CD4-positive, alpha-beta T cell (primary cell): ENCODE data around the gene ATP8B3. TPM values are rescaled to one million over a fixed set of nuclear protein-coding genes. Genes with fewer than 3 reads are reported as not detected.

Source experiments
- ATAC-seq: fragments of 200-7000 bp; cut with Tn5 transposase; one replicate; pipeline ENCODE4 v1.10.0; 2022; ENCODE audit warnings: mild to moderate bottlenecking; ENCODE audit not compliant: poor library complexity
- CTCF ChIA-PET: fragments of 350-600 bp; sonication (Branson Sonifier 250); formaldehyde crosslinking; loops from one replicate; lab custom pipeline; 2021; ENCODE audit warnings: antibody characterized with exemption, inconsistent platforms; lab: Charles Lee
- POLR2A ChIA-PET: fragments of 350-600 bp; sonication (Branson Sonifier 250); formaldehyde crosslinking; loops from one replicate; lab custom pipeline; 2021; ENCODE audit warnings: antibody characterized with exemption, inconsistent platforms; lab: Charles Lee
- DNase-seq, 14 experiments: peaks; one replicate each; pipeline ENCODE4 v3.0.0-alpha.2; 2013 to 2020; ENCODE audit warnings: mixed read lengths in 2 of 14
- H3K27ac ChIP-seq, 2 donors: one replicate each; pipeline versions ENCODE4 v1.5.1 to v1.7.0; 2013; ENCODE audit warnings: low read length in 2 of 2, low read depth in 1 of 2, mild to moderate bottlenecking in 1 of 2
- H3K27me3 ChIP-seq, 2 experiments: 1 replicate in 1 of 2; 2 replicates in 1 of 2; pipeline versions ENCODE4 v1.6.1 to v1.7.0; 2013; ENCODE audit warnings: low read length in 2 of 2, control low read depth in 1 of 2, mild to moderate bottlenecking in 1 of 2, moderate library complexity in 1 of 2; ENCODE audit not compliant: insufficient read depth in 2 of 2, control insufficient read depth in 1 of 2
- H3K36me3 ChIP-seq: one replicate; pipeline ENCODE4 v1.6.1; 2013; ENCODE audit warnings: low read length, control low read depth; ENCODE audit not compliant: insufficient read depth
- H3K4me1 ChIP-seq: one replicate; pipeline ENCODE4 v1.6.1; 2013; ENCODE audit warnings: low read length, control low read depth; ENCODE audit not compliant: insufficient read depth
- H3K4me3 ChIP-seq: one replicate; pipeline ENCODE4 v1.5.1; 2013; ENCODE audit warnings: mild to moderate bottlenecking, low read length, moderate library complexity
- H3K9me3 ChIP-seq, 2 experiments: 1 replicate in 1 of 2; 2 replicates in 1 of 2; pipeline versions ENCODE4 v1.6.1 to v1.7.0; 2013; ENCODE audit warnings: low read length in 2 of 2, mild to moderate bottlenecking in 2 of 2, control low read depth in 1 of 2, moderate library complexity in 1 of 2; ENCODE audit not compliant: control insufficient read depth in 1 of 2, insufficient read depth in 1 of 2
- H3K27ac Mint-ChIP-seq: one replicate; pipeline ENCODE4 v1.8.0; 2020; ENCODE audit warnings: mixed read lengths
- H3K27me3 Mint-ChIP-seq: one replicate; pipeline ENCODE4 v1.8.0; 2021; ENCODE audit warnings: mixed read lengths
- H3K36me3 Mint-ChIP-seq: one replicate; pipeline ENCODE4 v1.8.0; 2021; ENCODE audit warnings: low read depth, mixed read lengths
- H3K4me1 Mint-ChIP-seq: one replicate; pipeline ENCODE4 v1.8.0; 2021; ENCODE audit warnings: low read depth, mixed read lengths
- H3K4me3 Mint-ChIP-seq: one replicate; pipeline ENCODE4 v1.8.0; 2020; ENCODE audit warnings: mild to moderate bottlenecking, mixed read lengths
- H3K9me3 Mint-ChIP-seq: one replicate; pipeline ENCODE4 v1.8.0; 2020; ENCODE audit warnings: mixed read lengths
- intact Hi-C, 2 experiments: fragments of 100-400 bp; cut with DNase I in 1 of 2; cut with micrococcal nuclease in 1 of 2; formaldehyde crosslinking; loops; one replicate each; pipeline versions ENCODE4 v1.15.1 to v1.9.0; 2023 to 2025; cut with DNase I, micrococcal nuclease
- total RNA-seq, 174 experiments: library from RNA in 2 of 174; stranded (reverse) in 2 of 174; gene quantifications; one replicate each; pipeline ENCODE4 v1.2.3 and lab custom pipeline; 2021 to 2026
- TF ChIP-seq, protein P1 (sequence below): fragments of 200-600 bp; IDR thresholded peaks from one replicate; pipeline ENCODE4 v1.8.0; 2022; ENCODE audit warnings: antibody characterized with exemption, mild to moderate bottlenecking

Gene ATP8B3
- total RNA-seq, 2 experiments from 2014 or later = 2.5 to 3.2 TPM

- Histone ChIP-seq H3K36me3 (no peaks in the 10 kb centered on the region), H3K27ac (peak overlapping the region; percentile 34 to 77), H3K4me3 (peak overlapping the region; percentile 61), H3K27me3 (no peaks in the 10 kb centered on the region), H3K9me3 (no peaks in the 10 kb centered on the region), H3K4me1 (peaks cover 83% of the 10 kb centered on the region)
- ATAC-seq (no peak), DNase-seq (peak in 1 of 14 experiments; percentile 59)
- peaks cover 65% of the 10 kb centered on the region for H3K4me1 Mint-ChIP-seq
- H3K36me3 Mint-ChIP-seq = peaks cover 5% of the 10 kb centered on the region
- CTCF ChIA-PET = interaction anchor here (0.7 to 1.5 kb wide), 2 partner anchors 17 to 28 kb away, joined by 3 to 4 read pairs; no protein-coding TSS in a partner anchor
- H3K4me3 Mint-ChIP-seq = peak overlapping the region; percentile 80
- POLR2A ChIA-PET = interaction anchor here (1.8 to 2.2 kb wide), 2 partner anchors 10 to 43 kb away, joined by 8 to 10 read pairs; no protein-coding TSS in a partner anchor
- intact Hi-C loops = no loop called here
- TF ChIP-seq, protein P1, sequence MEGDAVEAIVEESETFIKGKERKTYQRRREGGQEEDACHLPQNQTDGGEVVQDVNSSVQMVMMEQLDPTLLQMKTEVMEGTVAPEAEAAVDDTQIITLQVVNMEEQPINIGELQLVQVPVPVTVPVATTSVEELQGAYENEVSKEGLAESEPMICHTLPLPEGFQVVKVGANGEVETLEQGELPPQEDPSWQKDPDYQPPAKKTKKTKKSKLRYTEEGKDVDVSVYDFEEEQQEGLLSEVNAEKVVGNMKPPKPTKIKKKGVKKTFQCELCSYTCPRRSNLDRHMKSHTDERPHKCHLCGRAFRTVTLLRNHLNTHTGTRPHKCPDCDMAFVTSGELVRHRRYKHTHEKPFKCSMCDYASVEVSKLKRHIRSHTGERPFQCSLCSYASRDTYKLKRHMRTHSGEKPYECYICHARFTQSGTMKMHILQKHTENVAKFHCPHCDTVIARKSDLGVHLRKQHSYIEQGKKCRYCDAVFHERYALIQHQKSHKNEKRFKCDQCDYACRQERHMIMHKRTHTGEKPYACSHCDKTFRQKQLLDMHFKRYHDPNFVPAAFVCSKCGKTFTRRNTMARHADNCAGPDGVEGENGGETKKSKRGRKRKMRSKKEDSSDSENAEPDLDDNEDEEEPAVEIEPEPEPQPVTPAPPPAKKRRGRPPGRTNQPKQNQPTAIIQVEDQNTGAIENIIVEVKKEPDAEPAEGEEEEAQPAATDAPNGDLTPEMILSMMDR = no peak
- no peaks in the 10 kb centered on the region for H3K9me3 Mint-ChIP-seq
- no peaks in the 10 kb centered on the region for H3K27me3 Mint-ChIP-seq
- H3K27ac Mint-ChIP-seq = peak overlapping the region; percentile 96
These were observed 42.5 kb upstream of the ATP8B3 start for GRCh38 chr19:1854542-1855039.

GRCh38 chr19:1854039-1854541, 42.0 kb upstream of the ATP8B3 start:
- TF ChIP-seq, protein P1 = no peak
- POLR2A ChIA-PET = interaction anchor here (0.9 to 1.8 kb wide), 2 partner anchors 11 to 22 kb away, joined by 3 to 8 read pairs; no protein-coding TSS in a partner anchor
- H3K4me1 Mint-ChIP-seq = peaks cover 64% of the 10 kb centered on the region
- intact Hi-C loops = no loop called here
- ATAC-seq (no peak), DNase-seq (peak in 1 of 14 experiments; percentile 56)
- H3K27me3 Mint-ChIP-seq = no peaks in the 10 kb centered on the region
- Histone ChIP-seq H3K27me3 (no peaks in the 10 kb centered on the region), H3K36me3 (no peaks in the 10 kb centered on the region), H3K4me3 (no peak overlapping the region), H3K9me3 (no peaks in the 10 kb centered on the region), H3K27ac (no peak overlapping the region), H3K4me1 (peaks cover 79% of the 10 kb centered on the region)
- no peaks in the 10 kb centered on the region for H3K9me3 Mint-ChIP-seq
- H3K36me3 Mint-ChIP-seq = peaks cover 5% of the 10 kb centered on the region
- H3K4me3 Mint-ChIP-seq = no peak overlapping the region
- CTCF ChIA-PET = no interaction called here
- H3K27ac Mint-ChIP-seq = peak overlapping the region; percentile 96

- H3K36me3 ChIP-seq = no peaks in the 10 kb centered on the region
- H3K27ac ChIP-seq = peak overlapping the region; percentile 15 to 67
- Mint-ChIP-seq H3K4me3 (peak overlapping the region; percentile 89), H3K4me1 (peaks cover 64% of the 10 kb centered on the region), H3K27me3 (no peaks in the 10 kb centered on the region), H3K9me3 (no peaks in the 10 kb centered on the region), H3K27ac (peak overlapping the region; percentile 89), H3K36me3 (peaks cover 10% of the 10 kb centered on the region)
- CTCF ChIA-PET = no interaction called here
- ATAC-seq (peak; percentile 39), DNase-seq (peak; percentile 64 to 91 (median 75))
- no peaks in the 10 kb centered on the region for H3K9me3 ChIP-seq
- H3K4me3 ChIP-seq = no peak overlapping the region
- TF ChIP-seq, protein P1 = peak; percentile 86
- peaks cover 78% of the 10 kb centered on the region for H3K4me1 ChIP-seq
- POLR2A ChIA-PET = interaction anchor here (0.9 kb wide), 1 partner anchor 23 kb away, joined by 3 read pairs; no protein-coding TSS in a partner anchor
- intact Hi-C loops = no loop called here
- no peaks in the 10 kb centered on the region for H3K27me3 ChIP-seq
These were observed 41.4 kb upstream of the ATP8B3 start for GRCh38 chr19:1853295-1854038.
